Endothelial cell (in vitro differentiated cells): ENCODE results near the gene SFPQ. TPM values are rescaled to one million over a fixed set of nuclear protein-coding genes. Genes with fewer than 3 reads are reported as not detected.
A peak's percentile ranks its signal among the peaks of the same experiment; 100 is the strongest.
"Not testable (repeated sequence)": the region's sequence is repeated elsewhere in the genome, so short reads cannot be mapped to it uniquely, and the experiment has no call there.

Source experiments
- DNase-seq: peaks from one replicate; pipeline ENCODE4 v3.0.0; 2021; ENCODE audit warnings: low spot score
- H3K27ac Mint-ChIP-seq: one replicate; pipeline ENCODE4 v1.8.0; 2021; ENCODE audit warnings: mixed read lengths, inconsistent platforms; ENCODE audit not compliant: unreplicated experiment
- H3K27me3 Mint-ChIP-seq: one replicate; pipeline ENCODE4 v1.8.0; 2021; ENCODE audit warnings: mild to moderate bottlenecking, moderate library complexity, mixed read lengths, inconsistent platforms; ENCODE audit not compliant: unreplicated experiment
- H3K36me3 Mint-ChIP-seq: one replicate; pipeline ENCODE4 v1.8.0; 2021; ENCODE audit warnings: mild to moderate bottlenecking, low read depth, mixed read lengths, inconsistent platforms; ENCODE audit not compliant: unreplicated experiment
- H3K4me1 Mint-ChIP-seq: one replicate; pipeline ENCODE4 v1.8.0; 2021; ENCODE audit warnings: mild to moderate bottlenecking, mixed read lengths, inconsistent platforms; ENCODE audit not compliant: unreplicated experiment
- H3K4me3 Mint-ChIP-seq: one replicate; pipeline ENCODE4 v1.8.0; 2021; ENCODE audit warnings: mild to moderate bottlenecking, mixed read lengths, inconsistent platforms; ENCODE audit not compliant: unreplicated experiment
- H3K9me3 Mint-ChIP-seq: one replicate; pipeline ENCODE4 v1.8.0; 2021; ENCODE audit warnings: mixed read lengths, inconsistent platforms; ENCODE audit not compliant: unreplicated experiment
- CTCF ChIP-seq: fragments of 200-600 bp; sonication (generic); IDR thresholded peaks from one replicate; pipeline ENCODE4 v1.5.0; 2021; ENCODE audit warnings: antibody characterized with exemption; ENCODE audit not compliant: unreplicated experiment
- long read RNA-seq: library from polyadenylated mRNA; unstranded; transcript quantifications from one replicate; pipeline ENCODE4 v2.0.0, GENCODE V29; 2020; ENCODE audit not compliant: unreplicated experiment
- total RNA-seq: library from RNA; stranded (reverse); fragmentation: NEBNext Ultra II Directional; extraction: Animal tissue kit (Norgen Biotek cat#: 25700); gene quantifications from one replicate; pipeline ENCODE4 v1.2.1, GENCODE V29; 2021; ENCODE audit not compliant: unreplicated experiment

Gene SFPQ, protein sequence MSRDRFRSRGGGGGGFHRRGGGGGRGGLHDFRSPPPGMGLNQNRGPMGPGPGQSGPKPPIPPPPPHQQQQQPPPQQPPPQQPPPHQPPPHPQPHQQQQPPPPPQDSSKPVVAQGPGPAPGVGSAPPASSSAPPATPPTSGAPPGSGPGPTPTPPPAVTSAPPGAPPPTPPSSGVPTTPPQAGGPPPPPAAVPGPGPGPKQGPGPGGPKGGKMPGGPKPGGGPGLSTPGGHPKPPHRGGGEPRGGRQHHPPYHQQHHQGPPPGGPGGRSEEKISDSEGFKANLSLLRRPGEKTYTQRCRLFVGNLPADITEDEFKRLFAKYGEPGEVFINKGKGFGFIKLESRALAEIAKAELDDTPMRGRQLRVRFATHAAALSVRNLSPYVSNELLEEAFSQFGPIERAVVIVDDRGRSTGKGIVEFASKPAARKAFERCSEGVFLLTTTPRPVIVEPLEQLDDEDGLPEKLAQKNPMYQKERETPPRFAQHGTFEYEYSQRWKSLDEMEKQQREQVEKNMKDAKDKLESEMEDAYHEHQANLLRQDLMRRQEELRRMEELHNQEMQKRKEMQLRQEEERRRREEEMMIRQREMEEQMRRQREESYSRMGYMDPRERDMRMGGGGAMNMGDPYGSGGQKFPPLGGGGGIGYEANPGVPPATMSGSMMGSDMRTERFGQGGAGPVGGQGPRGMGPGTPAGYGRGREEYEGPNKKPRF
- 370 TPM for total RNA-seq
- long read RNA-seq, transcript SFPQ-201 (10 exons, 3,747 nt): major isoform, 13 of 31 reads
- long read RNA-seq, partial matches to known transcripts: 15 of 31 reads
- long read RNA-seq, other reads (novel, unspliced or antisense): 3 of 31 reads

DNA sequence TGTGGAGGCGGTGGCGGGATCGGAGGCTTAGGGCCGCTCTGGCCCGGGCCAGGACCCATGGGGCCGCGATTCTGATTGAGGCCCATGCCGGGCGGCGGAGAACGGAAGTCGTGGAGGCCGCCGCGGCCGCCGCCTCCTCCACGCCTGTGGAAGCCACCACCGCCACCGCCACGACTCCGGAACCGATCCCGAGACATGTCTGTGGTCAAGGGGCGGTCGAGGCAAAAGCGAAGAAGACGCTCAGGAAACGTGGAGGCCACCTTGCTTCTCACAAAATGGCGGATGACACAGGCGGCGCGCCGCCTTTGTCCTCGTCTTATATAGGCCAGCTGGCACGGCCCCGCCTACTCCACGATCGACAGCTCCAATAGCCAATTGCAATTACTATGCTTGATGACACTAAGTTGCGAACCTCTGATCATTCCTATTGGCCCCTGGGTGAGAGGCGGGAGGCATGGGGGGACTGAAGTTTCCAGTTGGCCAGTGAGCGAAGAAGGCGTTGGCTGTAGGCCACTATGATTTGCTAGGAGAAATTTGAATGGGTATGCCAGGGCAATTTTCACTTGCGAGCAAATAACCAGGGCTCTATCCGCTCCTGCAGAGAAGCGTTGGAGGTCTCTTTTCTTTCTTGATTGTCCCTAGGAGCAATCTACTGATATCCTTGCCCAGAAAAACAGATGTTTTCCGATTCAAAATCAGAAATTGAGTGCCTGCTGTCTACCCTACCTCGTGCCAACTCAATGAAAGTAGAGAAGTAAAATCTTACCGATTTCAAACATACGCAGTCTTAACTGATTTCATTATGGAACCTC, at the start of gene SFPQ:
Gene SFPQ (minus strand): TSS at position 293 of the 812 bp plus-strand sequence. CDS start 96 bp downstream, at position 197.
- Mint-ChIP-seq H3K27me3 (peaks cover 26% of the 10 kb centered on the region), H3K9me3 (no peaks in the 10 kb centered on the region), H3K36me3 (peaks cover 36% of the 10 kb centered on the region), H3K4me3 (peak within 1 kb of the TSS; percentile 96), H3K4me1 (peaks cover 38% of the 10 kb centered on the region), H3K27ac (peak within 1 kb of the TSS; percentile 96)
- peak; percentile 94 for DNase-seq
- TF ChIP-seq CTCF: no peak

GRCh38 chr1:35236772-35237171, 43.8 kb upstream of the SFPQ start:
- H3K4me3 Mint-ChIP-seq, DNase-seq, H3K9me3 Mint-ChIP-seq, H3K27me3 Mint-ChIP-seq, H3K4me1 Mint-ChIP-seq, H3K36me3 Mint-ChIP-seq, H3K27ac Mint-ChIP-seq: not testable (repeated sequence)

DNA sequence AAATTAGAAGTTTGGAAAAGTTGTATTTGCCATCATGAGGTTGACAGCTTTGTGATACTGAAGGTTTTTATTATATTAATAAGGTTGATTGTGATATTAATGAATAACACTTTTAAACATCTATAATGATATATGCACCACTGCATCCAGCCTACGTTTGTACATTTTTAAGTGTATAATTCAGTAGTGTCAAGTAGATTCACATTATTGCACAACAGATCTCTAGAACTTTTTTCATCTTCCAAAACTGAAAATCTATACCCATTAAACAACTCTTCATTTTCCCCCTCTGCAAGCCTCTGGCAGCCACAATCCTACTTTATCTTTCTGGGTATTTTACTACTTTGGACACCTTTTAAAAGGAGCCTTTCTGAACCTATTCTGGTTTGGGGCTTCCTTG, 38.3 kb upstream of the SFPQ start:
- H3K9me3 Mint-ChIP-seq: no peaks in the 10 kb centered on the region
- DNase-seq: no peak
- no peaks in the 10 kb centered on the region for H3K36me3 Mint-ChIP-seq
- TF ChIP-seq CTCF: no peak
- H3K27ac Mint-ChIP-seq: no peak overlapping the region
- no peaks in the 10 kb centered on the region for H3K27me3 Mint-ChIP-seq
- no peak overlapping the region for H3K4me3 Mint-ChIP-seq
- peaks cover 3% of the 10 kb centered on the region for H3K4me1 Mint-ChIP-seq

- DNase-seq: no peak
- no peak overlapping the region for H3K27ac Mint-ChIP-seq
- no peak overlapping the region for H3K4me3 Mint-ChIP-seq
- H3K4me1 Mint-ChIP-seq: peaks cover 3% of the 10 kb centered on the region
- H3K9me3 Mint-ChIP-seq: no peaks in the 10 kb centered on the region
- no peak for TF ChIP-seq CTCF
- H3K27me3 Mint-ChIP-seq: no peaks in the 10 kb centered on the region
- no peaks in the 10 kb centered on the region for H3K36me3 Mint-ChIP-seq
These were observed 36.8 kb upstream of the SFPQ start for GRCh38 chr1:35229587-35230360.
